NCI-H146 (cell line): ENCODE results near the gene LPAR3.
"Not testable (repeated sequence)": the region's sequence is repeated elsewhere in the genome, so short reads cannot be mapped to it uniquely, and the experiment has no call there.

Source experiments
- DNase-seq: peaks from one replicate; lab custom pipeline; 2025; lab: John Stamatoyannopoulos, UW

Gene LPAR3

GRCh38 chr1:84907095-84907827 is 14.3 kb upstream of the LPAR3 start:
- no peak for DNase-seq

GRCh38 chr1:84902727-84903126 is 9.7 kb upstream of the LPAR3 start:
- DNase-seq, result not testable (repeated sequence)

GRCh38 chr1:84899969-84900368 is 7.0 kb upstream of the LPAR3 start:
- no peak for DNase-seq

- DNase-seq, result no peak
Observed at GRCh38 chr1:84896279-84896678, 3.3 kb upstream of the LPAR3 start.

- DNase-seq, result no peak
Observed at GRCh38 chr1:84890566-84890965, 2.4 kb downstream of the LPAR3 start.

GRCh38 chr1:84889437-84889836 is 3.6 kb downstream of the LPAR3 start:
- no peak for DNase-seq

GRCh38 chr1:84888753-84889152 is 4.3 kb downstream of the LPAR3 start:
- DNase-seq, result no peak

GRCh38 chr1:84887261-84887934 is 5.6 kb downstream of the LPAR3 start:
- DNase-seq, result no peak

GRCh38 chr1:84885469-84885868 is 7.5 kb downstream of the LPAR3 start:
- DNase-seq, result no peak

- no peak for DNase-seq
Observed at GRCh38 chr1:84884671-84885389, 8.2 kb downstream of the LPAR3 start.

- no peak for DNase-seq
Observed at GRCh38 chr1:84883286-84883685, 9.7 kb downstream of the LPAR3 start.

GRCh38 chr1:84877592-84877991 is 15.4 kb downstream of the LPAR3 start:
- DNase-seq, result no peak

- no peak for DNase-seq
Observed at GRCh38 chr1:84876353-84876752, 16.7 kb downstream of the LPAR3 start.

- DNase-seq, result no peak
Observed at GRCh38 chr1:84873366-84873765, 19.6 kb downstream of the LPAR3 start.

- no peak for DNase-seq
Observed at GRCh38 chr1:84872696-84873355, 20.2 kb downstream of the LPAR3 start.

- no peak for DNase-seq
Observed at GRCh38 chr1:84871181-84871580, 21.8 kb downstream of the LPAR3 start.

- no peak for DNase-seq
Observed at GRCh38 chr1:84870591-84870990, 22.4 kb downstream of the LPAR3 start.

- no peak for DNase-seq
Observed at GRCh38 chr1:84869720-84870119, 23.3 kb downstream of the LPAR3 start.

GRCh38 chr1:84862810-84863251 is 30.2 kb downstream of the LPAR3 start:
- DNase-seq, result no peak

GRCh38 chr1:84861988-84862644 is 30.9 kb downstream of the LPAR3 start:
- DNase-seq, result no peak

GRCh38 chr1:84861516-84861915 is 31.5 kb downstream of the LPAR3 start:
- no peak for DNase-seq

GRCh38 chr1:84859866-84860265 is 33.1 kb downstream of the LPAR3 start:
- no peak for DNase-seq
